Hepatocyte (in vitro differentiated cells): ENCODE results near the gene KLK2.

ENCODE experiments used
- CTCF ChIP-seq: fragments of 200-600 bp; sonication (generic); IDR thresholded peaks from 2 replicates; pipeline ENCODE4 v1.5.1; 2016; ENCODE audit warnings: antibody characterized with exemption, mild to moderate bottlenecking; ENCODE audit not compliant: poor library complexity
- EZH2 ChIP-seq: fragments of 200-600 bp; sonication (generic); IDR thresholded peaks from 2 replicates; pipeline ENCODE4 v1.6.1; 2016; ENCODE audit warnings: antibody characterized with exemption, mild to moderate bottlenecking, borderline replicate concordance
- EZH2phosphoT487 ChIP-seq: fragments of 200-600 bp; sonication (generic); IDR thresholded peaks from one replicate; pipeline ENCODE4 v1.6.1; 2018; ENCODE audit warnings: antibody characterized with exemption, mild to moderate bottlenecking, low read depth, moderate library complexity; ENCODE audit not compliant: unreplicated experiment, severe bottlenecking

- TF ChIP-seq EZH2 (no peak), CTCF (no peak), EZH2phosphoT487 (no peak)
Measured at GRCh38 chr19:50842130-50842529, 31.1 kb upstream of the KLK2 start.
